ENCODE data around the gene RGS7.
"Not testable (repeated sequence)": the region's sequence is repeated elsewhere in the genome, so short reads cannot be mapped to it uniquely, and the experiment has no call there.

- not testable (repeated sequence) for TF ChIP-seq CTCF, EP300, POLR2A, POLR2AphosphoS5 (IDR thresholded peaks at IDR 0.05)
These were observed 474.2 kb downstream of the RGS7 start for GRCh38 chr1:240882656-240883308.

Data from gastroesophageal sphincter (tissue), 3 donors.